Transverse colon (tissue), 4 donors: ENCODE data around the gene MMGT1.

Experiments
- EP300 ChIP-seq: sonication (generic); formaldehyde crosslinking; IDR thresholded peaks from one replicate; pipeline ENCODE4 v1.6.1; 2017; ENCODE audit warnings: antibody characterized with exemption, low read depth
- POLR2A ChIP-seq: fragments of 450-650 bp; IDR thresholded peaks from one replicate; pipeline ENCODE4 v1.6.1; 2016; ENCODE audit warnings: antibody characterized with exemption, mild to moderate bottlenecking, moderate library complexity
- POLR2AphosphoS5 ChIP-seq, 3 donors: sonication (generic); formaldehyde crosslinking; IDR thresholded peaks; one replicate each; pipeline ENCODE4 v1.6.1; 2016; ENCODE audit warnings: antibody characterized with exemption in 3 of 3
- TF ChIP-seq, protein P1 (sequence below), 5 experiments: fragments of 200-600 bp in 3 of 5; fragments of 450-650 bp in 2 of 5; sonication (generic) in 3 of 5; IDR thresholded peaks; 1 replicate in 2 of 5; 2 replicates in 3 of 5; pipeline ENCODE4 v1.5.1; 2016 to 2017; ENCODE audit warnings: antibody characterized with exemption in 5 of 5, inconsistent platforms in 3 of 5, mild to moderate bottlenecking in 2 of 5, moderate library complexity in 1 of 5

- TF ChIP-seq POLR2A: no peak
- TF ChIP-seq, protein P1, sequence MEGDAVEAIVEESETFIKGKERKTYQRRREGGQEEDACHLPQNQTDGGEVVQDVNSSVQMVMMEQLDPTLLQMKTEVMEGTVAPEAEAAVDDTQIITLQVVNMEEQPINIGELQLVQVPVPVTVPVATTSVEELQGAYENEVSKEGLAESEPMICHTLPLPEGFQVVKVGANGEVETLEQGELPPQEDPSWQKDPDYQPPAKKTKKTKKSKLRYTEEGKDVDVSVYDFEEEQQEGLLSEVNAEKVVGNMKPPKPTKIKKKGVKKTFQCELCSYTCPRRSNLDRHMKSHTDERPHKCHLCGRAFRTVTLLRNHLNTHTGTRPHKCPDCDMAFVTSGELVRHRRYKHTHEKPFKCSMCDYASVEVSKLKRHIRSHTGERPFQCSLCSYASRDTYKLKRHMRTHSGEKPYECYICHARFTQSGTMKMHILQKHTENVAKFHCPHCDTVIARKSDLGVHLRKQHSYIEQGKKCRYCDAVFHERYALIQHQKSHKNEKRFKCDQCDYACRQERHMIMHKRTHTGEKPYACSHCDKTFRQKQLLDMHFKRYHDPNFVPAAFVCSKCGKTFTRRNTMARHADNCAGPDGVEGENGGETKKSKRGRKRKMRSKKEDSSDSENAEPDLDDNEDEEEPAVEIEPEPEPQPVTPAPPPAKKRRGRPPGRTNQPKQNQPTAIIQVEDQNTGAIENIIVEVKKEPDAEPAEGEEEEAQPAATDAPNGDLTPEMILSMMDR (IDR thresholded peaks at IDR 0.05): no peak
- TF ChIP-seq POLR2AphosphoS5 (IDR thresholded peaks at IDR 0.05): no peak
- TF ChIP-seq EP300: no peak
Observed at GRCh38 chrX:135944486-135944885, 29.3 kb downstream of the MMGT1 start.
